HCT116 (cell line): ENCODE results near the gene ARPC4. TPM values are rescaled to one million over a fixed set of nuclear protein-coding genes. Genes with fewer than 3 reads are reported as not detected.

Source experiments
- ATAC-seq: fragments of 200-7000 bp; cut with Tn5 transposase; 2 replicates; pipeline ENCODE4 v1.9.1; 2020; ENCODE audit warnings: mild to moderate bottlenecking, moderate library complexity
- BruUV-seq: library from RNA; stranded (reverse); fragments of 400-500 nt; replicated peaks from 2 replicates; lab custom pipeline; 2021; lab: Mats Ljungman, UMichigan
- CTCF ChIA-PET: fragments of 300-600 bp; sonication (Branson Sonifier 250); formaldehyde crosslinking; loops from one replicate; lab custom pipeline; 2021; ENCODE audit warnings: antibody characterized with exemption; lab: Charles Lee
- POLR2A ChIA-PET: fragments of 300-600, 350-600 bp; sonication (Branson Sonifier 250); formaldehyde crosslinking; loops from one replicate; lab custom pipeline; 2021; ENCODE audit warnings: antibody characterized with exemption; lab: Charles Lee
- RAD21 ChIA-PET, 2 experiments: fragments of 300-600 bp; sonication (Branson Sonifier 250); formaldehyde crosslinking; loops; one replicate each; lab custom pipeline; 2023; ENCODE audit warnings: low total read pairs in 2 of 2; ENCODE audit not compliant: uncharacterized antibody in 2 of 2, unreplicated experiment in 2 of 2, low non-redundant PET in 1 of 2; lab: Charles Lee
- DNase-seq: peaks from one replicate; pipeline ENCODE4 v3.0.0-alpha.2; 2010; ENCODE audit warnings: low read depth, low spot score
- H2AFZ ChIP-seq: fragments of 200-600 bp; shearing (Covaris generic), sonication (generic); 2 replicates; pipeline ENCODE4 v1.6.1; 2017; ENCODE audit warnings: low read depth, mixed run types, mixed read lengths, antibody characterized with exemption, low read length; ENCODE audit not compliant: poor library complexity, severe bottlenecking
- H3K27ac ChIP-seq: 2 replicates; pipeline ENCODE4 v1.5.1; 2012; ENCODE audit warnings: low read depth, low read length
- H3K27me3 ChIP-seq: fragments of 200-600 bp; sonication (generic); 2 replicates; pipeline ENCODE4 v1.6.1; 2016; ENCODE audit warnings: mixed run types, low read length, mixed read lengths; ENCODE audit not compliant: insufficient read depth
- H3K36me3 ChIP-seq, 2 experiments: fragments of 200-500 bp in 1 of 2; fragments of 200-600 bp in 1 of 2; sonication (Bioruptor generic) in 1 of 2; sonication (generic) in 1 of 2; 2 replicates each; pipeline versions ENCODE4 v1.5.1 to v1.6.1; 2014 to 2016; ENCODE audit warnings: low read length in 2 of 2, inconsistent platforms in 1 of 2, mixed read lengths in 1 of 2, mixed run types in 1 of 2; ENCODE audit not compliant: insufficient read depth in 2 of 2, control insufficient read depth in 1 of 2
- H3K4me1 ChIP-seq, 2 experiments: fragments of 200-600 bp in 1 of 2; sonication (generic) in 1 of 2; 2 replicates each; pipeline versions ENCODE4 v1.5.1 to v1.6.1; 2012 to 2017; ENCODE audit warnings: low read length in 2 of 2, inconsistent platforms in 1 of 2, mild to moderate bottlenecking in 1 of 2, mixed read lengths in 1 of 2, mixed run types in 1 of 2, moderate library complexity in 1 of 2; ENCODE audit not compliant: insufficient read depth in 2 of 2, control insufficient read depth in 1 of 2
- H3K4me2 ChIP-seq: fragments of 200-600 bp; sonication (generic); 2 replicates; pipeline ENCODE4 v1.6.1; 2017; ENCODE audit warnings: mixed run types, low read length, mixed read lengths
- H3K4me3 ChIP-seq, 2 experiments: fragments of 200-600 bp in 1 of 2; sonication (generic) in 1 of 2; replicated peaks in 1 of 2; 2 replicates each; pipeline ENCODE4 v1.5.1; 2011 to 2016; ENCODE audit warnings: low read length in 2 of 2, control low read depth in 1 of 2, low read depth in 1 of 2, mild to moderate bottlenecking in 1 of 2, mixed read lengths in 1 of 2, mixed run types in 1 of 2
- H3K79me2 ChIP-seq: fragments of 200-600 bp; sonication (generic); 2 replicates; pipeline ENCODE4 v1.6.1; 2017; ENCODE audit warnings: mild to moderate bottlenecking, mixed run types, low read length, moderate library complexity, mixed read lengths; ENCODE audit not compliant: insufficient read depth
- H3K9ac ChIP-seq: fragments of 200-600 bp; sonication (generic); 2 replicates; pipeline ENCODE4 v1.6.1; 2016; ENCODE audit warnings: low read length, mixed read lengths
- H3K9me2 ChIP-seq: fragments of 200-600 bp; sonication (generic), shearing (Covaris generic); 2 replicates; pipeline ENCODE4 v1.6.1; 2017; ENCODE audit warnings: mixed run types, mild to moderate bottlenecking, moderate library complexity; ENCODE audit not compliant: insufficient read depth
- H3K9me3 ChIP-seq, 2 experiments: fragments of 200-500 bp in 1 of 2; fragments of 200-600 bp in 1 of 2; sonication (Bioruptor generic) in 1 of 2; sonication (generic) in 1 of 2; 2 replicates each; pipeline ENCODE4 v1.6.1; 2014 to 2017; ENCODE audit warnings: low read length in 2 of 2, mixed read lengths in 2 of 2, inconsistent platforms in 1 of 2, low read depth in 1 of 2, mild to moderate bottlenecking in 1 of 2, mixed run types in 1 of 2, moderate library complexity in 1 of 2; ENCODE audit not compliant: control insufficient read depth in 1 of 2, insufficient read depth in 1 of 2
- H4K20me1 ChIP-seq: fragments of 200-600 bp; sonication (generic), shearing (Covaris generic); 2 replicates; pipeline ENCODE4 v1.6.1; 2017; ENCODE audit warnings: mixed run types, mild to moderate bottlenecking, moderate library complexity; ENCODE audit not compliant: insufficient read depth
- CBX3 ChIP-seq: IDR thresholded peaks from 2 replicates; pipeline ENCODE4 v1.6.1; 2012; ENCODE audit warnings: low read depth
- CEBPB ChIP-seq: IDR thresholded peaks from 2 replicates; pipeline ENCODE4 v1.6.1; 2012; ENCODE audit warnings: low read depth
- EGR1 ChIP-seq: IDR thresholded peaks from 2 replicates; pipeline ENCODE4 v1.6.1; 2012; ENCODE audit warnings: low read depth
- EZH2 ChIP-seq: fragments of 200-600 bp; sonication (generic); IDR thresholded peaks from 2 replicates; pipeline ENCODE4 v1.6.1; 2017; ENCODE audit warnings: antibody characterized with exemption, mixed run types
- EZH2phosphoT487 ChIP-seq: fragments of 200-600 bp; IDR thresholded peaks from 2 replicates; pipeline ENCODE4 v1.6.1; 2018; ENCODE audit warnings: antibody characterized with exemption, borderline replicate concordance
- FOSL1 ChIP-seq: IDR thresholded peaks from 2 replicates; pipeline ENCODE4 v1.6.1; 2012; ENCODE audit warnings: low read depth
- JUND ChIP-seq: IDR thresholded peaks from 2 replicates; pipeline ENCODE4 v1.6.1; 2012
- MAX ChIP-seq: IDR thresholded peaks from 2 replicates; pipeline ENCODE4 v1.6.1; 2012
- REST ChIP-seq: IDR thresholded peaks from 2 replicates; pipeline ENCODE4 v1.6.1; 2012; ENCODE audit warnings: low read depth
- SP1 ChIP-seq: IDR thresholded peaks from 2 replicates; pipeline ENCODE4 v1.6.1; 2012; ENCODE audit warnings: low read depth
- ZBTB33 ChIP-seq: IDR thresholded peaks from 2 replicates; pipeline ENCODE4 v1.6.1; 2011; ENCODE audit warnings: mild to moderate bottlenecking, low read length, moderate library complexity; ENCODE audit not compliant: insufficient replicate concordance; ENCODE audit errors: extremely low read depth
- intact Hi-C: fragments of 100-400 bp; cut with micrococcal nuclease; formaldehyde crosslinking; loops from 2 replicates; pipeline ENCODE4 v1.10.0; 2022
- total RNA-seq: library from RNA; stranded (reverse); gene quantifications from one replicate; pipeline ENCODE4 v1.2.1, GENCODE V29; 2021; ENCODE audit not compliant: unreplicated experiment
- TF ChIP-seq, protein P1 (sequence below): IDR thresholded peaks from 2 replicates; pipeline ENCODE4 v1.6.1; 2012

ARPC4 gene
- total RNA-seq, 1 experiment from 2014 or later, result 110 TPM

DNA sequence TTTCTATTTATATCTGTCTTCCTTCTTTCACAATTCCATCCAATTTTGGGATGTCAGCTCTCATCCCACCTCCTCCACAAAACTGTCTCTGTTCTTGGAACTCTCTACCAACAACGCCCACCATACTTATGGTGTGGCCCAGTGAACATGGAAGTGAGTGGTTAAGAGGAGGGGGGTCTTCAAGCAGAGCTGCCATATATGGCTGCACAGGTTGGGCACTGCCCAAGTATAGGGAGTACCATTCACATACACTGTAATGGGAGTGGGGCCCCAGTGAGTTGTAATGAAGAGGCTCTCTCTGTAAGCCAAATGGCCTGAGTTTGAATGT is 15.2 kb upstream of the ARPC4 start:
- no peak overlapping the region for H3K4me3 ChIP-seq
- no peaks in the 10 kb centered on the region for H3K9me2 ChIP-seq
- H3K4me2 ChIP-seq, result no peak overlapping the region
- intact Hi-C loops, result no loop called here
- no peak overlapping the region for H3K27ac ChIP-seq
- no TSS peak for BruUV-seq
- H4K20me1 ChIP-seq, result no peaks in the 10 kb centered on the region
- no peaks in the 10 kb centered on the region for H3K27me3 ChIP-seq
- H3K4me1 ChIP-seq, result peaks cover 0 to 11% of the 10 kb centered on the region in 2 experiments; a peak in 1 of 4 replicates
- no peaks in the 10 kb centered on the region for H3K79me2 ChIP-seq
- ChIA-PET POLR2A (no interaction called here), CTCF (no interaction called here), RAD21 (no interaction called here)
- DNase-seq (no peak), ATAC-seq (no peak)
- H2AFZ ChIP-seq, result no peak overlapping the region
- TF ChIP-seq FOSL1 (no peak), MAX (no peak), EZH2phosphoT487 (no peak), EGR1 (no peak)
- TF ChIP-seq, protein P1, sequence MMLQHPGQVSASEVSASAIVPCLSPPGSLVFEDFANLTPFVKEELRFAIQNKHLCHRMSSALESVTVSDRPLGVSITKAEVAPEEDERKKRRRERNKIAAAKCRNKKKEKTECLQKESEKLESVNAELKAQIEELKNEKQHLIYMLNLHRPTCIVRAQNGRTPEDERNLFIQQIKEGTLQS, result no peak
- no peaks in the 10 kb centered on the region for H3K9me3 ChIP-seq
- peaks cover 0 to 4% of the 10 kb centered on the region in 2 experiments; a peak in 3 of 4 replicates for H3K36me3 ChIP-seq
- no peak overlapping the region for H3K9ac ChIP-seq

- intact Hi-C loops, result no loop called here
These were observed 14.5 kb upstream of the ARPC4 start for GRCh38 chr3:9778143-9779074.

More at GRCh38 chr3:9778143-9779074, 14.5 kb upstream of the ARPC4 start:
- Histone ChIP-seq H3K27ac (no peak overlapping the region), H3K4me1 (peaks cover 0 to 11% of the 10 kb centered on the region in 2 experiments; a peak in 1 of 4 replicates), H3K9me3 (no peaks in the 10 kb centered on the region), H3K4me2 (no peak overlapping the region), H3K79me2 (no peaks in the 10 kb centered on the region), H3K36me3 (peaks cover 0 to 4% of the 10 kb centered on the region in 2 experiments; a peak in 3 of 4 replicates), H3K9ac (no peak overlapping the region), H3K9me2 (no peaks in the 10 kb centered on the region), H2AFZ (no peak overlapping the region), H4K20me1 (no peaks in the 10 kb centered on the region), H3K4me3 (no peak overlapping the region), H3K27me3 (no peaks in the 10 kb centered on the region)
- CTCF ChIA-PET, result no interaction called here
- TF ChIP-seq CEBPB (peak; percentile 74), CBX3 (0 out of 2 replicates have a peak, but pooled peaks have one; percentile 51), MAX (peak; percentile 44; the same call in 1 of the 2 replicates), ZBTB33 (no peak), JUND (peak; percentile 43), FOSL1 (peak; percentile 47), EZH2phosphoT487 (no peak), EGR1 (peak; percentile 54; the same call in 1 of the 2 replicates), SP1 (peak; percentile 51), REST (no peak), EZH2 (no peak)
- POLR2A ChIA-PET, result no interaction called here
- no peak for ATAC-seq
- BruUV-seq, result no TSS peak
- no peak for DNase-seq
- RAD21 ChIA-PET, result no interaction called here
